Vagina (tissue), 2 donors: Measurements from ENCODE around the gene CD46. TPM values are rescaled to one million over a fixed set of nuclear protein-coding genes. Genes with fewer than 3 reads are reported as not detected.

Source experiments
- DNase-seq, 2 donors: peaks; one replicate each; pipeline ENCODE4 v3.0.0-alpha.2; 2017; ENCODE audit errors: extremely low spot score in 2 of 2
- H3K27ac ChIP-seq: fragments of 200-600 bp; sonication (generic); one replicate; pipeline ENCODE4 v1.5.1; 2019
- H3K27me3 ChIP-seq: fragments of 200-600 bp; sonication (generic); one replicate; pipeline ENCODE4 v1.5.1; 2019
- H3K36me3 ChIP-seq, 2 donors: fragments of 200-600 bp; sonication (generic); one replicate each; pipeline ENCODE4 v1.5.1; 2017 to 2019
- H3K4me1 ChIP-seq: fragments of 200-600 bp; sonication (generic); one replicate; pipeline ENCODE4 v1.5.1; 2019
- H3K4me3 ChIP-seq, 2 donors: fragments of 200-600 bp; sonication (generic); 1 replicate in 1 of 2; 2 replicates in 1 of 2; pipeline ENCODE4 v1.5.1; 2016 to 2019
- H3K9me3 ChIP-seq: fragments of 200-600 bp; sonication (generic); one replicate; pipeline ENCODE4 v1.5.1; 2019
- CTCF ChIP-seq, 3 experiments: fragments of 450-650 bp in 2 of 3; fragments of 200-600 bp in 1 of 3; sonication (generic) in 1 of 3; IDR thresholded peaks; one replicate each; pipeline ENCODE4 v1.5.1; 2017 to 2019; ENCODE audit warnings: antibody characterized with exemption in 3 of 3, mild to moderate bottlenecking in 2 of 3, moderate library complexity in 2 of 3
- POLR2A ChIP-seq, 2 donors: fragments of 450-650 bp; IDR thresholded peaks; one replicate each; pipeline ENCODE4 v1.6.1; 2017; ENCODE audit warnings: antibody characterized with exemption in 2 of 2, mild to moderate bottlenecking in 2 of 2, moderate library complexity in 2 of 2
- POLR2AphosphoS5 ChIP-seq, 2 donors: sonication (generic); formaldehyde crosslinking; IDR thresholded peaks; one replicate each; pipeline ENCODE4 v1.9.0; 2017; ENCODE audit warnings: antibody characterized with exemption in 2 of 2, mild to moderate bottlenecking in 2 of 2, low read depth in 1 of 2; ENCODE audit not compliant: insufficient read depth in 1 of 2
- intact Hi-C: fragments of 100-400 bp; cut with DNase I; formaldehyde crosslinking; loops from one replicate; pipeline ENCODE4 v1.15.1; 2023
- total RNA-seq: library from RNA; depleted of rRNA; stranded (reverse); fragments of >200 nt; gene quantifications from one replicate; pipeline ENCODE4 v1.2.3, GENCODE V29; 2016

The CD46 gene
- total RNA-seq, 1 donor from 2014 or later = 143 TPM

- Histone ChIP-seq H3K4me1 (peaks cover 26% of the 10 kb centered on the region), H3K27ac (no peak overlapping the region), H3K36me3 (peaks cover 0 to 47% of the 10 kb centered on the region in 2 donors), H3K27me3 (no peaks in the 10 kb centered on the region), H3K9me3 (no peaks in the 10 kb centered on the region), H3K4me3 (no peak overlapping the region)
- intact Hi-C loops = no loop called here
- TF ChIP-seq POLR2AphosphoS5 (IDR thresholded peaks at IDR 0.05; ENCODE audit: insufficient read depth in 1 of 2, low read depth in 1 of 2) = no peak
- TF ChIP-seq CTCF (IDR thresholded peaks at IDR 0.05) = no peak
- no peak for TF ChIP-seq POLR2A (IDR thresholded peaks at IDR 0.05)
- no peak for DNase-seq
Observed at GRCh38 chr1:207801819-207802218, 50.0 kb downstream of the CD46 start.

- H3K9me3 ChIP-seq = no peaks in the 10 kb centered on the region
- DNase-seq = no peak
- TF ChIP-seq POLR2AphosphoS5 (IDR thresholded peaks at IDR 0.05; ENCODE audit: insufficient read depth in 1 of 2, low read depth in 1 of 2) (no peak), POLR2A (IDR thresholded peaks at IDR 0.05) (no peak), CTCF (IDR thresholded peaks at IDR 0.05) (no peak)
- no peak overlapping the region for H3K4me3 ChIP-seq
- peaks cover 44% of the 10 kb centered on the region for H3K4me1 ChIP-seq
- intact Hi-C loops = no loop called here
- no peaks in the 10 kb centered on the region for H3K27me3 ChIP-seq
- H3K36me3 ChIP-seq = peaks cover 0 to 57% of the 10 kb centered on the region in 2 donors
- H3K27ac ChIP-seq = no peak overlapping the region
Observed at GRCh38 chr1:207803678-207804077, 51.8 kb downstream of the CD46 start.

- peaks cover 0 to 62% of the 10 kb centered on the region in 2 donors for H3K36me3 ChIP-seq
- H3K4me1 ChIP-seq = peaks cover 57% of the 10 kb centered on the region
- intact Hi-C loops = loop anchor here (5.0 kb wide), 1 partner anchor 1542 kb away; no protein-coding TSS in a partner anchor
- H3K27me3 ChIP-seq = no peaks in the 10 kb centered on the region
- H3K9me3 ChIP-seq = no peaks in the 10 kb centered on the region
- no peak overlapping the region for H3K4me3 ChIP-seq
- DNase-seq = no peak
- H3K27ac ChIP-seq = peak overlapping the region; percentile 77
- TF ChIP-seq CTCF (IDR thresholded peaks at IDR 0.05) (no peak), POLR2AphosphoS5 (IDR thresholded peaks at IDR 0.05; ENCODE audit: insufficient read depth in 1 of 2, low read depth in 1 of 2) (no peak), POLR2A (IDR thresholded peaks at IDR 0.05) (no peak)
Observed at GRCh38 chr1:207804721-207805468, 53.0 kb downstream of the CD46 start.

GRCh38 chr1:207805841-207806421, 54.1 kb downstream of the CD46 start:
- H3K4me1 ChIP-seq = peaks cover 67% of the 10 kb centered on the region
- peak overlapping the region; percentile 77 for H3K27ac ChIP-seq
- no peaks in the 10 kb centered on the region for H3K9me3 ChIP-seq
- intact Hi-C loops = loop anchor here (5.0 kb wide), 1 partner anchor 1541 kb away; no protein-coding TSS in a partner anchor
- H3K36me3 ChIP-seq = peaks cover 0 to 67% of the 10 kb centered on the region in 2 donors
- H3K4me3 ChIP-seq = no peak overlapping the region
- DNase-seq = peak in 1 of 2 donors; percentile 95
- TF ChIP-seq POLR2A (IDR thresholded peaks at IDR 0.05) = no peak
- peak; percentile 62 to 63 for TF ChIP-seq POLR2AphosphoS5 (IDR thresholded peaks at IDR 0.05; ENCODE audit: insufficient read depth in 1 of 2, low read depth in 1 of 2)
- H3K27me3 ChIP-seq = no peaks in the 10 kb centered on the region

- intact Hi-C loops = loop anchor here (5.0 kb wide), 1 partner anchor 1541 kb away; no protein-coding TSS in a partner anchor
- Histone ChIP-seq H3K9me3 (no peaks in the 10 kb centered on the region), H3K36me3 (peaks cover 0 to 73% of the 10 kb centered on the region in 2 donors), H3K4me3 (no peak overlapping the region), H3K27ac (peak overlapping the region; percentile 77), H3K27me3 (no peaks in the 10 kb centered on the region), H3K4me1 (peaks cover 75% of the 10 kb centered on the region)
- TF ChIP-seq POLR2A (IDR thresholded peaks at IDR 0.05) (no peak), CTCF (IDR thresholded peaks at IDR 0.05) (no peak)
- DNase-seq = peak in 1 of 2 donors; percentile 88
Observed at GRCh38 chr1:207806531-207807325, 54.9 kb downstream of the CD46 start.
